ENCODE measurements around the gene SYNGR3.

DNA sequence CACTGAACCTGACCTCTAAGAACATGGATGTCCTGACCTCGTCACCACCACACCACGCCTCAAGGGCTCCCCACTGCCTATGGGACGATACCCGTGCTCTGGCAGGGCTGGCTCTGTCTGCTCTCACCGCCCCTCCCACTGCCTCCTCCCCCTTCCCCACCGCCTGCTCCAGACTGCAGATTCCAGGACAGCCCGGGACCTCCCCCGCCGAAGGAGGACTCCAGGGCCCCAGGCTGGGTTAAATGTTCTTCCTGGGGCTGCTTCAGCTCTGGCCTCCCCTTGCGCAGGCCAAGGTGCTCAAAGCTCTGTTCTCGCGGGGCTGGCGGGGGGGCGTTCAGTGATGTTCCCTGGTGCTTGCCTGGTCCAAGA is 32.9 kb downstream of the SYNGR3 start:
- TF ChIP-seq ELF4 (IDR thresholded peaks at IDR 0.05) (no peak), CTBP1 (IDR thresholded peaks at IDR 0.05; ENCODE audit: borderline replicate concordance) (no peak), L3MBTL2 (conservative IDR thresholded peaks at IDR 0.05) (no peak; the same call in 1 of the 2 replicates), FOXA1 (IDR thresholded peaks at IDR 0.05) (no peak), HDGF (IDR thresholded peaks at IDR 0.05; ENCODE audit: borderline replicate concordance) (no peak), ARNT (IDR thresholded peaks at IDR 0.05) (no peak)

Measured in HEK293T (cell line).